AG04449 (cell line): ENCODE data around the gene SOCS6.

ENCODE experiments used
- CTCF ChIA-PET: fragments of 350-600 bp; formaldehyde crosslinking; extraction: SDS; loops from one replicate; lab custom pipeline; 2021; ENCODE audit warnings: antibody characterized with exemption; lab: Yijun Ruan, JAX
- POLR2A ChIA-PET: fragments of 400-600, 350-600 bp; formaldehyde crosslinking; extraction: SDS; loops from one replicate; lab custom pipeline; 2020; ENCODE audit warnings: antibody characterized with exemption, inconsistent platforms; lab: Yijun Ruan, JAX
- DNase-seq: peaks from one replicate; pipeline ENCODE4 v3.0.0-alpha.2; 2010; ENCODE audit warnings: low read depth, low spot score
- H3K4me3 ChIP-seq: 2 replicates; pipeline ENCODE4 v1.5.1; 2011; ENCODE audit warnings: low read depth, mild to moderate bottlenecking, control low read depth, low read length
- TF ChIP-seq, protein P1 (sequence below): IDR thresholded peaks from one replicate; pipeline ENCODE4 v1.5.1; 2011; ENCODE audit warnings: mild to moderate bottlenecking, moderate library complexity, low read length, control low read depth, inconsistent platforms; ENCODE audit not compliant: insufficient read depth; ENCODE audit errors: missing control alignments

SOCS6 gene

DNA sequence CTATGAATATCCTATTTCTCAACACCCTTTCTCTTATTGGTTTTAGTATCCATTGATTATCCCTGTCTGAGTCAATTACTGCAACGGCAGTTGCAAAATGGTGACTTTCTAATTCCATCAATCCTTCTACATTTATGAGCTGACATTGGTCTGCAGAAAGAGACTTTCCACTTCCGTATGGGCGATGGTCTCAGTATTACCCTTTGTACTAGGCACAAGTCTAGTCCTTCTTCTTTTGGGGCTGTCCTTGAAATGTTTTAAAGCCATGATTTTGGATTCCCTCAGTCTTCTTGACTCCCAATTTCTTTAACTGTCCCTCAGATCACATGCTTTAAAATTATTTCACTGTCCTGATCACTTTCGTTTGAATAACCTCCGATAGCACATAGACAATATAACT lies 32.7 kb upstream of the SOCS6 start:
- CTCF ChIA-PET = interaction anchor here (1.9 kb wide), 1 partner anchor 178 kb away, joined by 10 read pairs; no protein-coding TSS in a partner anchor
- DNase-seq = no peak
- POLR2A ChIA-PET = no interaction called here
- TF ChIP-seq, protein P1, sequence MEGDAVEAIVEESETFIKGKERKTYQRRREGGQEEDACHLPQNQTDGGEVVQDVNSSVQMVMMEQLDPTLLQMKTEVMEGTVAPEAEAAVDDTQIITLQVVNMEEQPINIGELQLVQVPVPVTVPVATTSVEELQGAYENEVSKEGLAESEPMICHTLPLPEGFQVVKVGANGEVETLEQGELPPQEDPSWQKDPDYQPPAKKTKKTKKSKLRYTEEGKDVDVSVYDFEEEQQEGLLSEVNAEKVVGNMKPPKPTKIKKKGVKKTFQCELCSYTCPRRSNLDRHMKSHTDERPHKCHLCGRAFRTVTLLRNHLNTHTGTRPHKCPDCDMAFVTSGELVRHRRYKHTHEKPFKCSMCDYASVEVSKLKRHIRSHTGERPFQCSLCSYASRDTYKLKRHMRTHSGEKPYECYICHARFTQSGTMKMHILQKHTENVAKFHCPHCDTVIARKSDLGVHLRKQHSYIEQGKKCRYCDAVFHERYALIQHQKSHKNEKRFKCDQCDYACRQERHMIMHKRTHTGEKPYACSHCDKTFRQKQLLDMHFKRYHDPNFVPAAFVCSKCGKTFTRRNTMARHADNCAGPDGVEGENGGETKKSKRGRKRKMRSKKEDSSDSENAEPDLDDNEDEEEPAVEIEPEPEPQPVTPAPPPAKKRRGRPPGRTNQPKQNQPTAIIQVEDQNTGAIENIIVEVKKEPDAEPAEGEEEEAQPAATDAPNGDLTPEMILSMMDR = no peak
- no peak overlapping the region for H3K4me3 ChIP-seq

DNA sequence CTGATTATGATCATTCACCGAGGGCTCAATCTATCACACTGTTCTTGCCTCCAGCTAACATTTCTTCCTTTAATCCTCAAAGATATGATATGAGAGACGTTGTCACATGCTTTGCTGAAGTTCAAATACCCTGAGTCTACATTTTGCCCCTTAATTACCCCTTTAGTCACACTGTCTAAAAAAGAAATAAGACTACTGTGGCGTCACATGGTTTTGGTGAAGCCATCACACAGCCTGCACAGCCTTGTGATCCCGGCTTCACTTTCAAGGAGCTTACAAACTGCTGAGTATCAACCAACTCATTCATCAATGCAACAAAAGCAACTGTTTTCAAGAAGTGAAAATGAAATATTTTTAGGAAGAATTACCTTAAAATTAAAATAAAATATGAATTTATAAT lies 31.9 kb upstream of the SOCS6 start:
- ChIA-PET CTCF (interaction anchor here (1.9 kb wide), 1 partner anchor 177 kb away, joined by 10 read pairs; no protein-coding TSS in a partner anchor), POLR2A (no interaction called here)

DNA sequence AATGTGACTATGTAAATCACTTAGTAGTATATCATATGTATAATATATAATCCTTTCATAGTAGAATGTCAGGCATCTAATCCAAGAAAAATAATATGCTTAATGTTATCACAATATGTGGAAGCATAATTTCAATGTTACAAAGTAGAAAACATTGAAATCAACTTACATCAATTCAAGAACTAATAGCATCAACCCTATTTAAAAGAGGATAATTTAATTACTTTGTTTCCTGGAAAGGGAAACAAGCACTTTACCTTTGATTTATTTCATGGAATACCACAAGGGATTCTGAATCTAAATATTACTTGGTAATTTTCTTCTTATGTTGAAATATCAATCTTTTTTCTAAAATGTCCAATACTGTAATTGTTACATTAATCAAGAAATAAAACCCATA lies 30.6 kb upstream of the SOCS6 start:
- POLR2A ChIA-PET = no interaction called here
- H3K4me3 ChIP-seq = no peak overlapping the region
- TF ChIP-seq, protein P1 = no peak
- CTCF ChIA-PET = interaction anchor here (1.3 kb wide), 1 partner anchor 176 kb away, joined by 6 read pairs; no protein-coding TSS in a partner anchor
- DNase-seq = no peak

More for the DNA sequence above, 31.9 kb upstream of the SOCS6 start:
- DNase-seq = no peak
- TF ChIP-seq, protein P1 = no peak
- no peak overlapping the region for H3K4me3 ChIP-seq

DNA sequence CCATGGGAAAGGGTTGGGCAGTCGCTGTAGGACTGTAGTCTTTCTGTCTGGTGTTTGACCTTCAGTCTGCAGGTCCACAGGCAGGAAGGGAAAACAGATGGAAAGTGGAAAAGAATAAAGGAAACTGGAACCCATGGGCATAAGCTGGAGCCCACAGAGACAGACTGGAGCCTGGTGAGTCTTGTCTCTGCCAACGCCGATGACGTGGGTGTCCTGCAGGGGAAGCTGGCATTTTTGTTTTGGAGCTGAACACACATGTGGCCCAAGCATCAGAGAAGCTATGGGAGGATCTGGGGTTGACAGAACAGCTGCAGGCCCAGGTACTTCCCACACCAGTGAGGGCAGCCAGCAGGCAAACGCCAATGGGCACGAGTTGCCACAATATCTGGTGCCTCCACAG lies 28.2 kb upstream of the SOCS6 start:
- CTCF ChIA-PET = interaction anchor here (0.8 to 1.0 kb wide), 2 partner anchors 14 to 173 kb away, joined by 3 to 7 read pairs; no protein-coding TSS in a partner anchor
- no peak for DNase-seq
- H3K4me3 ChIP-seq = no peak overlapping the region
- TF ChIP-seq, protein P1 = no peak
- POLR2A ChIA-PET = no interaction called here

DNA sequence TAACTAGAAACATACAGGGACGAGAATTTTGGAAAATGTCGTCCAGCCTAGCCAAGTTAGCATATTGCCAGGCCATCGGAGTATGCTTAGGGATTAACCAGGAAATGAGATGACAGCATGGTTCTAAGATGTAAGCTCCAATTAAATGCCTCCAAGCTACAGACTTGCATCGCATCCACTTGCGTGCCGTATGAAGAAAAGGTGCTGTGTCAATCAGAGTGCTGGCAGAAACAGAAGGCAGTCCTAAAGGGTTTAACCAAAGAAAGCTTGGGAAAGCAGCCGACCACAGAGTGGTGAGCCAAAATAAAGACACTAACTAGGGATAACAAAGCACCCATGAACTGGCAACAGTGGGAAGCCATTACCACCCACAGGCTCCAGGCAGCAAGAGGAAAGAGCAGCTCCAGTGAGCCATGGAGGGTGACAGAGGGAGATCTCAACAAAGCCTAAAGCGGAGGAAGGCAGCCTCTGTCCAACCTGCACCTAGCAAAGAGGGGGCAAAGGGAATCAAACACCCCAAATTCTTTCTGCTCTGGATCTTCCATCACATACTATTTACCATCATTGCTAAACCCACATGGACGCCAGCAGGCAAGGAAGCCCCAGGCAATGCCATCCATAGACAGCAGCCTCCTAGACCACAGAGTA lies 27.6 kb upstream of the SOCS6 start:
- no peak for DNase-seq
- CTCF ChIA-PET = interaction anchor here (0.8 to 1.0 kb wide), 2 partner anchors 14 to 172 kb away, joined by 3 to 7 read pairs; no protein-coding TSS in a partner anchor
- H3K4me3 ChIP-seq = no peak overlapping the region
- TF ChIP-seq, protein P1 = no peak
- POLR2A ChIA-PET = no interaction called here

DNA sequence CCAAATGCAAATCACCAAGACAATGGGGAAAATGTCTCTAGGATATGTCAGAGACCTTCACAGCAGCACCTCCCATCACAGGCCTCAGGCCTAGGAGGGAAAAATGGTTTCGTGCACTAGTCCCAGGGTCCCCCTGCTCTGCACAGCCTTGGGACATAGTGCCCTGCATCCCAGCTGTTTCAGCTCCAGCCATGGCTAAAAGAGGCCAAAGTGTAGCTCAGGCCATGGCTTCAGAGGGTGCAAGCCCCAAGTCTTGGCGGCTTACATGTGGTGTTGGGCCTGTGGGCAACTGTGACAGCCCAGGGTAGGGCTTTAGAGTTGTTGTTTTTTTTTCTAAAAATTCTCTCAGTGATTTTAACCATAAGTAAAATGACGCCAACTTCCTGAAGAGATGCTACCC lies 25.5 kb upstream of the SOCS6 start:
- TF ChIP-seq, protein P1 = no peak
- CTCF ChIA-PET = no interaction called here
- POLR2A ChIA-PET = no interaction called here

More for the DNA sequence above, 25.5 kb upstream of the SOCS6 start:
- no peak for DNase-seq
- no peak overlapping the region for H3K4me3 ChIP-seq
